Skeletal muscle tissue (tissue), 4 donors: ENCODE measurements around the gene MYO9A. TPM values are rescaled to one million over a fixed set of nuclear protein-coding genes. Genes with fewer than 3 reads are reported as not detected.

ENCODE experiments used
- H3K27ac ChIP-seq: one replicate; pipeline ENCODE4 v1.7.0; 2013; ENCODE audit warnings: mild to moderate bottlenecking, low read depth, low read length, inconsistent platforms
- H3K27me3 ChIP-seq, 3 donors: one replicate each; pipeline ENCODE4 v1.7.0; 2013; ENCODE audit warnings: low read length in 3 of 3; ENCODE audit not compliant: control insufficient read depth in 3 of 3, insufficient read depth in 3 of 3
- H3K36me3 ChIP-seq, 3 donors: one replicate each; pipeline ENCODE4 v1.7.0; 2013; ENCODE audit warnings: low read length in 3 of 3; ENCODE audit not compliant: control insufficient read depth in 3 of 3, insufficient read depth in 3 of 3
- H3K4me1 ChIP-seq, 3 donors: one replicate each; pipeline ENCODE4 v1.7.0; 2013; ENCODE audit warnings: low read length in 3 of 3, mild to moderate bottlenecking in 3 of 3; ENCODE audit not compliant: control insufficient read depth in 3 of 3, insufficient read depth in 3 of 3
- H3K4me3 ChIP-seq, 3 donors: one replicate each; pipeline ENCODE4 v1.7.0; 2013; ENCODE audit warnings: low read length in 3 of 3
- H3K9ac ChIP-seq, 3 donors: one replicate each; pipeline ENCODE4 v1.7.0; 2013; ENCODE audit warnings: low read length in 3 of 3, mild to moderate bottlenecking in 3 of 3, moderate library complexity in 2 of 3, low read depth in 1 of 3
- H3K9me3 ChIP-seq, 3 donors: one replicate each; pipeline ENCODE4 v1.7.0; 2013; ENCODE audit warnings: low read length in 3 of 3; ENCODE audit not compliant: control insufficient read depth in 3 of 3
- total RNA-seq: library from RNA; depleted of rRNA; stranded (reverse); fragments of >200 nt; gene quantifications from one replicate; pipeline ENCODE4 v1.2.3, GENCODE V29; 2014
- donor health status: Osteomylitis.

The MYO9A gene
- total RNA-seq, 1 donor from 2014 or later: 88.2 TPM

DNA sequence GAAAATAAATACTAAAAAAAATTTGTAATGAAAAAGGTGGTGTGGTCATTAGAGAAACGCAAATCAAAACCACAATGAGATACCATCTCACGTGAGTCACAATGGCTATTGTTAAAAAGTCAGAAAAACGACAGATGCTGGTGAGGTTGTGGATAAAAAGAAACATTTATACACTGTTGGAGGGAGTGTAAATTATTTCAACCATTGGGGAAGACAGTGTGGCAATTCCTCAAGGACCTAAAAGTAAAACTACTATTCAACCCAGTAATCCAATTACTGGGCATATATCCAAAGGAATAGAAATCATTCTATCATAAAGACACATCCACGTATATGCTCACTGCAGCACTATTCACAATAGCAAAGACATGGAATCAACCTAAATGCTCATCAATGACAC, 120.3 kb downstream of the MYO9A start:
- H3K27ac ChIP-seq: no peak overlapping the region
- H3K4me3 ChIP-seq: no peak overlapping the region
- no peaks in the 10 kb centered on the region for H3K27me3 ChIP-seq
- no peaks in the 10 kb centered on the region for H3K9me3 ChIP-seq
- no peak overlapping the region for H3K9ac ChIP-seq
- peaks cover 0 to 3% (median 0%) of the 10 kb centered on the region in 3 donors for H3K36me3 ChIP-seq
- no peaks in the 10 kb centered on the region for H3K4me1 ChIP-seq

- Histone ChIP-seq H3K36me3 (peaks cover 5 to 18% (median 10%) of the 10 kb centered on the region in 3 donors), H3K27ac (no peak overlapping the region), H3K4me1 (no peaks in the 10 kb centered on the region), H3K9me3 (no peaks in the 10 kb centered on the region), H3K27me3 (no peaks in the 10 kb centered on the region), H3K9ac (no peak overlapping the region), H3K4me3 (no peak overlapping the region)
Observed at GRCh38 chr15:71975816-71976150, 142.2 kb downstream of the MYO9A start.

DNA sequence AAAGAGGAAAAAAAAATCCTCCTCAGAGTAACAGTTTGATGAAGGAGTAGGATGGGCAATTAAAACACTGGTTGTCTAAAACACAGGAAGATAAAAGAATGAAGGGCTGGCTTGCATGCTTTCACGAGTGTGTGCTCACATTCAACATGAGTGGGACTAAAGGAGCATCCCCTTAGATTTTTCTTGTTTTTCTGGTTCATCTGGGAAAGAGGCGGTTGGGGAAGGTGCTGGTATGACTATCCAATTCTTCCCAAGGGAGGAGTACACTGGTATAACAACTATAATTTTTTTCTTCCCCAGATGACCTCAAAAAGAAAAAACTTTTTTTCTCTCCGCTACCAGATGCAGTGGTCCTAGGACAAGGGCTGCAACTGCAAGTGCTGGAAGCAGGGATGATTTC, 143.7 kb downstream of the MYO9A start:
- peaks cover 5 to 18% (median 10%) of the 10 kb centered on the region in 3 donors for H3K36me3 ChIP-seq
- no peaks in the 10 kb centered on the region for H3K9me3 ChIP-seq
- H3K27ac ChIP-seq: no peak overlapping the region
- no peaks in the 10 kb centered on the region for H3K27me3 ChIP-seq
- H3K9ac ChIP-seq: no peak overlapping the region
- no peak overlapping the region for H3K4me3 ChIP-seq
- H3K4me1 ChIP-seq: no peaks in the 10 kb centered on the region

DNA sequence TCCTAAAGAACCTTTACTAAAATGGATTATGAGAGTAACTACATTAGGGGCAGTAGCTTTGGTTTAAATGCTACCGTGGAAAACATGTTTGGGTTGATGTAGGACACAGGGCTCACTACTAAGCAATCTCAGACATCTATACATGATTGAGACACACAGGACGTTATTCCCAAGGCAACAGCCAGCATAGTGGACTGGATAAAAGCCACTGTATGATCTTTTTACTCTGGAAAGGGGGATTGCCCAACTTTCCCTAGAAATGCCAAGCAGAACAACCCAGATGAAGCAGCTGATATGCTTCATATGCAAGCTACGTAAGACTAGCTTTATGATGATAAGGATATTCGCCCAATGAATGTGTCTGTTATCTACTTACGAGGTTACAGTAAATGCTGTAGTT, 144.6 kb downstream of the MYO9A start:
- no peaks in the 10 kb centered on the region for H3K9me3 ChIP-seq

GRCh38 chr15:71971905-71972304, 146.0 kb downstream of the MYO9A start:
- no peak overlapping the region for H3K9ac ChIP-seq
- no peaks in the 10 kb centered on the region for H3K4me1 ChIP-seq
- H3K9me3 ChIP-seq: no peaks in the 10 kb centered on the region
- H3K4me3 ChIP-seq: no peak overlapping the region
- H3K36me3 ChIP-seq: peaks cover 3 to 11% (median 5%) of the 10 kb centered on the region in 3 donors
- no peaks in the 10 kb centered on the region for H3K27me3 ChIP-seq
- no peak overlapping the region for H3K27ac ChIP-seq

More for the DNA sequence above, 144.6 kb downstream of the MYO9A start:
- Histone ChIP-seq H3K36me3 (peaks cover 5 to 18% (median 10%) of the 10 kb centered on the region in 3 donors), H3K4me1 (no peaks in the 10 kb centered on the region), H3K4me3 (no peak overlapping the region), H3K27me3 (no peaks in the 10 kb centered on the region), H3K27ac (no peak overlapping the region), H3K9ac (no peak overlapping the region)

DNA sequence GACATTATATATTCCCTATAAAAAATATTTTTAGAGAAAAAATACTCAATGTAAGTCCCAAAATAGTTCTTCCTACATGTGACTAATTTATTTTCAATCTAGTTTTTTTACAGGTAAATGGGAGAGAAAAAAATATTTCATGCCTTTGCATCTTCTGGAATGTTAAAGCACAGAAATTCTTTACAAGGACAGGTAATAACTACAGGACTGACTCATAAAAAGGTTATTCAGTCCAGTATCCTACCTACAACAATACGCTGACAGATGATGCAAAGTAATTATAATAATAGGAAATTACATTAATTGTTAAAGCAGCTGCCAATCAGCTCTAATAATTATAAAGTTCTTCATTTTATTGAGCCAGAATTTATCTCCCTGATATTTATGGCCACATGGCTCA, 147.5 kb downstream of the MYO9A start:
- H3K27me3 ChIP-seq: no peaks in the 10 kb centered on the region
- no peak overlapping the region for H3K4me3 ChIP-seq
- H3K27ac ChIP-seq: no peak overlapping the region
- H3K9me3 ChIP-seq: no peaks in the 10 kb centered on the region
- no peak overlapping the region for H3K9ac ChIP-seq
- H3K4me1 ChIP-seq: no peaks in the 10 kb centered on the region
- H3K36me3 ChIP-seq: peaks cover 0 to 3% (median 2%) of the 10 kb centered on the region in 3 donors

GRCh38 chr15:71962537-71962936, 155.4 kb downstream of the MYO9A start:
- H3K4me3 ChIP-seq: no peak overlapping the region

GRCh38 chr15:71957026-71957425, 160.9 kb downstream of the MYO9A start:
- Histone ChIP-seq H3K27ac (no peak overlapping the region), H3K4me3 (no peak overlapping the region), H3K9ac (no peak overlapping the region), H3K36me3 (peaks cover 0 to 10% (median 0%) of the 10 kb centered on the region in 3 donors), H3K9me3 (no peaks in the 10 kb centered on the region), H3K27me3 (no peaks in the 10 kb centered on the region), H3K4me1 (no peaks in the 10 kb centered on the region)

More at GRCh38 chr15:71962537-71962936, 155.4 kb downstream of the MYO9A start:
- Histone ChIP-seq H3K36me3 (peaks cover 0 to 10% (median 0%) of the 10 kb centered on the region in 3 donors), H3K27ac (no peak overlapping the region), H3K27me3 (no peaks in the 10 kb centered on the region), H3K9ac (no peak overlapping the region), H3K4me1 (no peaks in the 10 kb centered on the region), H3K9me3 (no peaks in the 10 kb centered on the region)

GRCh38 chr15:71951134-71951533, 166.8 kb downstream of the MYO9A start:
- H3K4me1 ChIP-seq: no peaks in the 10 kb centered on the region

DNA sequence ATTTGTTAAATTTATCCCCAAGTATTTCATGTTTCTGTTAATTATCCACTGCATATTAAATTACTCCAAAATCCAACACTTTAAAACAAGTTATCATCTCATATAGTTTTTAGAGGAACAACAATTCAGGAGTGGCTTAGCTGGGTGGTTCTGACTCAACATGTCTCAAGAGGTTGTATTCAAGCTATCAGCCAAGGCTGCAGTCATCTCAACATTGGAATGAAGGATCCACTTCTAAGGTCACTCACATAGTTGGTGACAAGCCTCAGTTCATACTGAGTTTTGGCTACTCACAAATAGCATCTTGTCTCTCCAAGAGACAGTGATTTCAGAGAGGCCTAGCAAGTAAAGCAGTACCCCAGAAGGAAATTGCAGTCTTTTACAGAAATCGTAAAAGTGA, 172.9 kb downstream of the MYO9A start:
- Histone ChIP-seq H3K4me1 (no peaks in the 10 kb centered on the region), H3K27ac (no peak overlapping the region), H3K36me3 (no peaks in the 10 kb centered on the region), H3K9me3 (no peaks in the 10 kb centered on the region), H3K4me3 (no peak overlapping the region), H3K9ac (no peak overlapping the region), H3K27me3 (no peaks in the 10 kb centered on the region)

More at GRCh38 chr15:71951134-71951533, 166.8 kb downstream of the MYO9A start:
- Histone ChIP-seq H3K9me3 (no peaks in the 10 kb centered on the region), H3K27me3 (no peaks in the 10 kb centered on the region), H3K9ac (no peak overlapping the region), H3K4me3 (no peak overlapping the region), H3K27ac (no peak overlapping the region), H3K36me3 (peaks cover 0 to 6% (median 0%) of the 10 kb centered on the region in 3 donors)

GRCh38 chr15:71943806-71944205, 174.1 kb downstream of the MYO9A start:
- Histone ChIP-seq H3K4me3 (no peak overlapping the region), H3K4me1 (no peaks in the 10 kb centered on the region), H3K36me3 (no peaks in the 10 kb centered on the region), H3K9ac (no peak overlapping the region), H3K27me3 (no peaks in the 10 kb centered on the region), H3K27ac (no peak overlapping the region), H3K9me3 (no peaks in the 10 kb centered on the region)
